ENCODE results near the gene UGCG.
"Not testable (repeated sequence)": the region's sequence is repeated elsewhere in the genome, so short reads cannot be mapped to it uniquely, and the experiment has no call there.

DNA sequence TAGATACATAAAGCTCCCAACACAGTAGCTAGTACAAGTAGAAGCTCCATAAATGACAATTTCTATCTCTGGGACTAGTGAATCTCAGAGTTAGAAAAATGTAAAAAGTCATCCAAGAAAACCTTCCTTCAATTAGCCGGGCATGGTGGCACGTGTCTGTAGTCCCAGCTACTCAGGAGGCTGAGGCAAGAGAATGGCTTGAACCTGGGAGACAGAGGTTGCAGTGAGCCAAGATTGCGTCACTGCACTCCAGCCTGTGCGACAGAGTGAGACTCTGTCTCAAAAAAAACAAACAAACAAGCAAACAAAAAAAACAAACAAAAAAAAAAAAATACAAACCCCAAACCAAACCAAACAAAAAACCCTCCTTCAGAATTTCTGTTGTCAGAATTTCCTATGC lies 63.9 kb downstream of the UGCG start:
- not testable (repeated sequence) for TF ChIP-seq BACH2 (CRISPR knock-in tag; IDR thresholded peaks at IDR 0.05; ENCODE audit: borderline replicate concordance); ZNF70 (CRISPR knock-in tag; IDR thresholded peaks at IDR 0.05); ISL1 (CRISPR knock-in tag; IDR thresholded peaks at IDR 0.05); CREB5 (CRISPR knock-in tag; IDR thresholded peaks at IDR 0.05; ENCODE audit: low read depth); ZNF565 (CRISPR knock-in tag; conservative IDR thresholded peaks at IDR 0.05; ENCODE audit: low read depth); ARNTL (CRISPR knock-in tag; IDR thresholded peaks at IDR 0.05; ENCODE audit: borderline replicate concordance, low read depth); GLIS3 (CRISPR knock-in tag; IDR thresholded peaks at IDR 0.05); OSR1 (CRISPR knock-in tag; IDR thresholded peaks at IDR 0.05)
- TF ChIP-seq, protein P1, sequence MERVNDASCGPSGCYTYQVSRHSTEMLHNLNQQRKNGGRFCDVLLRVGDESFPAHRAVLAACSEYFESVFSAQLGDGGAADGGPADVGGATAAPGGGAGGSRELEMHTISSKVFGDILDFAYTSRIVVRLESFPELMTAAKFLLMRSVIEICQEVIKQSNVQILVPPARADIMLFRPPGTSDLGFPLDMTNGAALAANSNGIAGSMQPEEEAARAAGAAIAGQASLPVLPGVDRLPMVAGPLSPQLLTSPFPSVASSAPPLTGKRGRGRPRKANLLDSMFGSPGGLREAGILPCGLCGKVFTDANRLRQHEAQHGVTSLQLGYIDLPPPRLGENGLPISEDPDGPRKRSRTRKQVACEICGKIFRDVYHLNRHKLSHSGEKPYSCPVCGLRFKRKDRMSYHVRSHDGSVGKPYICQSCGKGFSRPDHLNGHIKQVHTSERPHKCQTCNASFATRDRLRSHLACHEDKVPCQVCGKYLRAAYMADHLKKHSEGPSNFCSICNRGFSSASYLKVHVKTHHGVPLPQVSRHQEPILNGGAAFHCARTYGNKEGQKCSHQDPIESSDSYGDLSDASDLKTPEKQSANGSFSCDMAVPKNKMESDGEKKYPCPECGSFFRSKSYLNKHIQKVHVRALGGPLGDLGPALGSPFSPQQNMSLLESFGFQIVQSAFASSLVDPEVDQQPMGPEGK (CRISPR knock-in tag; IDR thresholded peaks at IDR 0.05; ENCODE audit: borderline replicate concordance), result not testable (repeated sequence)
- TF ChIP-seq, protein P2, sequence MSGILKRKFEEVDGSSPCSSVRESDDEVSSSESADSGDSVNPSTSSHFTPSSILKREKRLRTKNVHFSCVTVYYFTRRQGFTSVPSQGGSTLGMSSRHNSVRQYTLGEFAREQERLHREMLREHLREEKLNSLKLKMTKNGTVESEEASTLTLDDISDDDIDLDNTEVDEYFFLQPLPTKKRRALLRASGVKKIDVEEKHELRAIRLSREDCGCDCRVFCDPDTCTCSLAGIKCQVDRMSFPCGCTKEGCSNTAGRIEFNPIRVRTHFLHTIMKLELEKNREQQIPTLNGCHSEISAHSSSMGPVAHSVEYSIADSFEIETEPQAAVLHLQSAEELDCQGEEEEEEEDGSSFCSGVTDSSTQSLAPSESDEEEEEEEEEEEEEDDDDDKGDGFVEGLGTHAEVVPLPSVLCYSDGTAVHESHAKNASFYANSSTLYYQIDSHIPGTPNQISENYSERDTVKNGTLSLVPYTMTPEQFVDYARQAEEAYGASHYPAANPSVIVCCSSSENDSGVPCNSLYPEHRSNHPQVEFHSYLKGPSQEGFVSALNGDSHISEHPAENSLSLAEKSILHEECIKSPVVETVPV (CRISPR knock-in tag; IDR thresholded peaks at IDR 0.05), result not testable (repeated sequence)
